ENCODE results near the gene SLC44A2. TPM values are rescaled to one million over a fixed set of nuclear protein-coding genes. Genes with fewer than 3 reads are reported as not detected.

The SLC44A2 gene
- total and polyA plus RNA-seq, 10 of the 15 experiments (the other 5 are each of a cell fraction or from before 2014, with no cell fraction given): 3.0 to 51.3 (median 26.8) TPM

DNA sequence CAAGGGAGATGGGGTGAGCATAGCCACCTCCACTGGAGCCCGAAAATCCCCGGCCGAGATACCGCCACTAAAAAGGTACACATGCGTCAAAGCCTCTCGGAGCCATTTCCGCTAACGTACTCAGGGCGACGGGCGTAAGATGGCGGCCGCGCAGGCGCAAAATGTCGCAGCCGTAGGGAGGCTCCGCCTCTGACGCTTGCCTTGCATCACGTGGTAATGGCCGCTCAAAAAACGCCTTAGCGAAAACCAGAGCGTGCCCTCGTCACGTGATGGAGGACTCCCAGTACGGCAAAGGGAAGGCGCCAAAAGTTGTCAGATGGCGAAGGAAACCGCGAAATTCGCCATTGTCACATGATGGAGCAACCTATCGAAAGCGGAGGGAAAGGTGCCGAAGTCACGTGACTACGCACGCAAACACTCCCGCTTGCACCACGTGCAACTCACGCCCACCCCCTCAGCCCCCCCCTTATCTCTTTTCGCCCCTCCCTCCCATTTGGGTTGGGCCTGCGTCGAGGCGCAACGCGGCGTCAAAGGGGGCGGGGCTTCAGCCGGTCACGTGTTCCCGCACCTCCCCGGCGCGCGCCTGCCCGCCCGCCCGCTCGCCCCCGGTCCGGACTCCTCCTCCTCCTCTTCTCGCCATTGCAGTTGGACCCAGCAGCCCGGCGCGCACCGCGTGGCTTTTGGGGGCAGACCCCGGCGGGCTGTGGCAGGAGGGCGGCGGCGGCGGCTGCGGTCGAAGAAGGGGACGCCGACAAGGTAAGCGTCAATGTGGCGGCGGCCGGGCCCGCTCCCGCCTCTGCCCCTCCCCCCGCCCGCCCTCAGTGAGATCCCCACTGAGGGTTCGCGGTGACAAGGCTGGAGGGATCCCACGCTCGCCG is 28.6 kb downstream of the SLC44A2 start, which contains the start of gene ILF3:
TSS of gene ILF3 (plus strand) at position 615 of the 878 bp plus-strand sequence. CDS start 16,260 bp downstream, outside the sequence.
- intact Hi-C loops (cut with micrococcal nuclease; ENCODE audit: unreplicated experiment): loop anchor here (5.0 to 10.0 kb wide), 3 partner anchors 87 to 239 kb away; partner anchors contain the start of genes CDKN2D, KEAP1 and KRI1
- H3K27me3 ChIP-seq (replicated peaks in 1 of 2; ENCODE audit: control insufficient read depth in 2 of 2, insufficient read depth in 2 of 2, low read length in 1 of 2): no peaks in the 10 kb centered on the region
- H4K20me1 ChIP-seq (ENCODE audit: control insufficient read depth, insufficient read depth): no peaks in the 10 kb centered on the region; the same call in 1 of the 2 replicates
- H3K4me2 ChIP-seq (ENCODE audit: control insufficient read depth, insufficient read depth): peak within 1 kb of the TSS; percentile 77
- ChIA-PET POLR2A (interaction anchor here (0.7 kb wide), 1 partner anchor 38 kb away, joined by 3 read pairs; no protein-coding TSS in a partner anchor), SMC1A (ENCODE audit: uncharacterized antibody, unreplicated experiment) (interaction anchor here (0.5 kb wide), 1 partner anchor 10 kb away, joined by 3 read pairs; no protein-coding TSS in a partner anchor), RAD21 (ENCODE audit: unreplicated experiment) (interaction anchor here (10.9 kb wide), 1 partner anchor 46 kb away, joined by 103 read pairs; the partner anchor contains the start of gene QTRT1), CTCF (interaction anchor here (1.7 to 2.4 kb wide), 2 partner anchors 10 to 73 kb away, joined by 4 to 19 read pairs; no protein-coding TSS in a partner anchor)
- ATAC-seq: peak; percentile 83
- FAIRE-seq: peak; percentile 97
- WGBS (ENCODE audit: insufficient coverage, insufficient replicate concordance, low lambda C conversion rate, missing lambda C conversion rate): under 1% methylated on average over 65 of the region's 91 CpGs
- peak within 1 kb of the TSS; percentile 83 for H2AFZ ChIP-seq (ENCODE audit: control insufficient read depth, low read depth, low read length)
- peaks cover 62% of the 10 kb centered on the region for H3K79me2 ChIP-seq (ENCODE audit: control insufficient read depth, insufficient read depth, low read length)
- H3K4me1 ChIP-seq (ENCODE audit: control insufficient read depth, insufficient read depth, low read length): peaks cover 7% of the 10 kb centered on the region
- H3K9ac ChIP-seq (ENCODE audit: control insufficient read depth, insufficient read depth, low read length): peak within 1 kb of the TSS; percentile 100
- peak within 1 kb of the TSS; percentile 91 for H3K4me3 ChIP-seq
- peak within 1 kb of the TSS; percentile 99 for H3K27ac ChIP-seq (ENCODE audit: control insufficient read depth, insufficient read depth)
- in situ Hi-C loops (cut with MboI): no loop called here
- DNase-seq (ENCODE audit: low read depth, low spot score): peak; percentile 100
- no TSS peak for BruUV-seq (replicated peaks)
- 0 out of 4 replicates have a peak, but pooled peaks cover 0 to 3% of the 10 kb centered on the region in 2 experiments for H3K36me3 ChIP-seq (ENCODE audit: control insufficient read depth in 2 of 2, insufficient read depth in 2 of 2, low read length in 1 of 2)
- H3K9me3 ChIP-seq (replicated peaks; ENCODE audit: control insufficient read depth, insufficient read depth, low read length): no peaks in the 10 kb centered on the region
- peak; percentile 10; the same call in 1 of the 2 replicates for TF ChIP-seq SPI1 (IDR thresholded peaks at IDR 0.05; ENCODE audit: borderline replicate concordance, insufficient read depth, low read depth, low read length)
- peak; percentile 88 for TF ChIP-seq MEF2B (IDR thresholded peaks at IDR 0.05; ENCODE audit: partially characterized antibody, poor library complexity, severe bottlenecking)
- TF ChIP-seq, protein P1, sequence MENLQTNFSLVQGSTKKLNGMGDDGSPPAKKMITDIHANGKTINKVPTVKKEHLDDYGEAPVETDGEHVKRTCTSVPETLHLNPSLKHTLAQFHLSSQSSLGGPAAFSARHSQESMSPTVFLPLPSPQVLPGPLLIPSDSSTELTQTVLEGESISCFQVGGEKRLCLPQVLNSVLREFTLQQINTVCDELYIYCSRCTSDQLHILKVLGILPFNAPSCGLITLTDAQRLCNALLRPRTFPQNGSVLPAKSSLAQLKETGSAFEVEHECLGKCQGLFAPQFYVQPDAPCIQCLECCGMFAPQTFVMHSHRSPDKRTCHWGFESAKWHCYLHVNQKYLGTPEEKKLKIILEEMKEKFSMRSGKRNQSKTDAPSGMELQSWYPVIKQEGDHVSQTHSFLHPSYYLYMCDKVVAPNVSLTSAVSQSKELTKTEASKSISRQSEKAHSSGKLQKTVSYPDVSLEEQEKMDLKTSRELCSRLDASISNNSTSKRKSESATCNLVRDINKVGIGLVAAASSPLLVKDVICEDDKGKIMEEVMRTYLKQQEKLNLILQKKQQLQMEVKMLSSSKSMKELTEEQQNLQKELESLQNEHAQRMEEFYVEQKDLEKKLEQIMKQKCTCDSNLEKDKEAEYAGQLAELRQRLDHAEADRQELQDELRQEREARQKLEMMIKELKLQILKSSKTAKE (IDR thresholded peaks at IDR 0.05; ENCODE audit: low read depth, poor library complexity, severe bottlenecking): peak; percentile 74
- peak; percentile 89 for TF ChIP-seq POLR2A (IDR thresholded peaks at IDR 0.05; ENCODE audit: low read depth, low read length)
- no peak for TF ChIP-seq JUNB (IDR thresholded peaks at IDR 0.05)
- TF ChIP-seq, protein P2, sequence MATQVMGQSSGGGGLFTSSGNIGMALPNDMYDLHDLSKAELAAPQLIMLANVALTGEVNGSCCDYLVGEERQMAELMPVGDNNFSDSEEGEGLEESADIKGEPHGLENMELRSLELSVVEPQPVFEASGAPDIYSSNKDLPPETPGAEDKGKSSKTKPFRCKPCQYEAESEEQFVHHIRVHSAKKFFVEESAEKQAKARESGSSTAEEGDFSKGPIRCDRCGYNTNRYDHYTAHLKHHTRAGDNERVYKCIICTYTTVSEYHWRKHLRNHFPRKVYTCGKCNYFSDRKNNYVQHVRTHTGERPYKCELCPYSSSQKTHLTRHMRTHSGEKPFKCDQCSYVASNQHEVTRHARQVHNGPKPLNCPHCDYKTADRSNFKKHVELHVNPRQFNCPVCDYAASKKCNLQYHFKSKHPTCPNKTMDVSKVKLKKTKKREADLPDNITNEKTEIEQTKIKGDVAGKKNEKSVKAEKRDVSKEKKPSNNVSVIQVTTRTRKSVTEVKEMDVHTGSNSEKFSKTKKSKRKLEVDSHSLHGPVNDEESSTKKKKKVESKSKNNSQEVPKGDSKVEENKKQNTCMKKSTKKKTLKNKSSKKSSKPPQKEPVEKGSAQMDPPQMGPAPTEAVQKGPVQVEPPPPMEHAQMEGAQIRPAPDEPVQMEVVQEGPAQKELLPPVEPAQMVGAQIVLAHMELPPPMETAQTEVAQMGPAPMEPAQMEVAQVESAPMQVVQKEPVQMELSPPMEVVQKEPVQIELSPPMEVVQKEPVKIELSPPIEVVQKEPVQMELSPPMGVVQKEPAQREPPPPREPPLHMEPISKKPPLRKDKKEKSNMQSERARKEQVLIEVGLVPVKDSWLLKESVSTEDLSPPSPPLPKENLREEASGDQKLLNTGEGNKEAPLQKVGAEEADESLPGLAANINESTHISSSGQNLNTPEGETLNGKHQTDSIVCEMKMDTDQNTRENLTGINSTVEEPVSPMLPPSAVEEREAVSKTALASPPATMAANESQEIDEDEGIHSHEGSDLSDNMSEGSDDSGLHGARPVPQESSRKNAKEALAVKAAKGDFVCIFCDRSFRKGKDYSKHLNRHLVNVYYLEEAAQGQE (IDR thresholded peaks at IDR 0.05; ENCODE audit: low read depth, low read length): 0 out of 2 replicates have a peak, but pooled peaks have one; percentile 18
- no peak for TF ChIP-seq MYB (IDR thresholded peaks at IDR 0.05; ENCODE audit: borderline replicate concordance, low read depth, low read length)
- TF ChIP-seq EP300 (IDR thresholded peaks at IDR 0.05; ENCODE audit: borderline replicate concordance in 1 of 2, control insufficient read depth in 1 of 2, low read depth in 2 of 2, low read length in 2 of 2): peak; percentile 52 to 54
- TF ChIP-seq, protein P3, sequence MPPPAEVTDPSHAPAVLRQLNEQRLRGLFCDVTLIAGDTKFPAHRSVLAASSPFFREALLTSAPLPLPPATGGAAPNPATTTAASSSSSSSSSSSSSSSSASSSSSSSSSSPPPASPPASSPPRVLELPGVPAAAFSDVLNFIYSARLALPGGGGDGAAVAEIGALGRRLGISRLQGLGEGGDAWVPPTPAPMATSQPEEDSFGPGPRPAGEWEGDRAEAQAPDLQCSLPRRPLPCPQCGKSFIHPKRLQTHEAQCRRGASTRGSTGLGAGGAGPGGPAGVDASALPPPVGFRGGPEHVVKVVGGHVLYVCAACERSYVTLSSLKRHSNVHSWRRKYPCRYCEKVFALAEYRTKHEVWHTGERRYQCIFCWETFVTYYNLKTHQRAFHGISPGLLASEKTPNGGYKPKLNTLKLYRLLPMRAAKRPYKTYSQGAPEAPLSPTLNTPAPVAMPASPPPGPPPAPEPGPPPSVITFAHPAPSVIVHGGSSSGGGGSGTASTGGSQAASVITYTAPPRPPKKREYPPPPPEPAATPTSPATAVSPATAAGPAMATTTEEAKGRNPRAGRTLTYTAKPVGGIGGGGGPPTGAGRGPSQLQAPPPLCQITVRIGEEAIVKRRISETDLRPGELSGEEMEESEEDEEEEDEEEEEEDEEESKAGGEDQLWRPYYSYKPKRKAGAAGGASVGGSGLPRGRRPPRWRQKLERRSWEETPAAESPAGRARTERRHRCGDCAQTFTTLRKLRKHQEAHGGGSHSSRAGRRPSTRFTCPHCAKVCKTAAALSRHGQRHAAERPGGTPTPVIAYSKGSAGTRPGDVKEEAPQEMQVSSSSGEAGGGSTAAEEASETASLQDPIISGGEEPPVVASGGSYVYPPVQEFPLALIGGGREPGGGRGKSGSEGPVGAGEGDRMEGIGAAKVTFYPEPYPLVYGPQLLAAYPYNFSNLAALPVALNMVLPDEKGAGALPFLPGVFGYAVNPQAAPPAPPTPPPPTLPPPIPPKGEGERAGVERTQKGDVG (CRISPR knock-in tag; IDR thresholded peaks at IDR 0.05): peak; percentile 96
